Left lung (tissue), 10 donors: ENCODE results near the gene UBE2G1. TPM values are rescaled to one million over a fixed set of nuclear protein-coding genes. Genes with fewer than 3 reads are reported as not detected.
"Not testable (repeated sequence)": the region's sequence is repeated elsewhere in the genome, so short reads cannot be mapped to it uniquely, and the experiment has no call there.

ENCODE experiments used
- ATAC-seq: fragments of 200-7000 bp; cut with Tn5 transposase; one replicate; pipeline ENCODE4 v1.9.1; 2020; ENCODE audit warnings: moderate library complexity
- DNase-seq, 4 donors: peaks; one replicate each; pipeline ENCODE4 v3.0.0-alpha.2; 2013 to 2020
- H3K27ac ChIP-seq, 2 donors: fragments of 200-600 bp; sonication (generic) in 1 of 2; one replicate each; pipeline versions ENCODE4 v1.5.0 to v1.8.0; 2020 to 2021
- H3K27me3 ChIP-seq, 2 donors: fragments of 200-600 bp; sonication (generic) in 1 of 2; one replicate each; pipeline versions ENCODE4 v1.5.0 to v1.8.0; 2020 to 2021
- H3K36me3 ChIP-seq, 2 donors: fragments of 200-600 bp; sonication (generic) in 1 of 2; one replicate each; pipeline versions ENCODE4 v1.5.0 to v1.8.0; 2020 to 2021
- H3K4me1 ChIP-seq, 2 donors: fragments of 200-600 bp; one replicate each; pipeline ENCODE4 v1.8.0; 2021
- H3K4me3 ChIP-seq, 2 donors: fragments of 200-600 bp; sonication (generic) in 1 of 2; one replicate each; pipeline versions ENCODE4 v1.5.0 to v1.8.0; 2020 to 2021; ENCODE audit warnings: mild to moderate bottlenecking in 1 of 2
- H3K9me3 ChIP-seq, 2 donors: fragments of 200-600 bp; sonication (generic) in 1 of 2; one replicate each; pipeline versions ENCODE4 v1.5.0 to v1.8.0; 2020 to 2021
- CTCF ChIP-seq, 2 donors: fragments of 200-600 bp; sonication (generic) in 1 of 2; IDR thresholded peaks; one replicate each; pipeline versions ENCODE4 v1.5.0 to v1.8.0; 2021; ENCODE audit warnings: antibody characterized with exemption in 2 of 2
- intact Hi-C, 2 donors: fragments of 100-400 bp; cut with DNase I; formaldehyde crosslinking; loops; one replicate each; pipeline versions ENCODE4 v1.11.2 to v1.14.2; 2022
- polyA plus RNA-seq, 6 donors: library from polyadenylated mRNA; unstranded; fragments of 120-200 nt; gene quantifications; one replicate each; pipeline ENCODE4 v1.2.1, GENCODE V29; 2013; ENCODE audit not compliant: insufficient read length in 6 of 6
- total RNA-seq, 2 donors: library from RNA; stranded (reverse); fragmentation: NEBNext Ultra II Directional; extraction: Animal tissue kit (Norgen Biotek cat#: 25700); gene quantifications; one replicate each; pipeline ENCODE4 v1.2.1, GENCODE V29; 2021
- donor health status: DM: no; HTN: yes; CAD: no.
- donor health status: DM: no; HTN: no; CAD: no.

UBE2G1 gene
- total and polyA plus RNA-seq, 8 donors, result 43.3 to 56.9 (median 48.3) TPM

GRCh38 chr17:4357030-4357628 lies 9.3 kb downstream of the UBE2G1 start:
- no peak for TF ChIP-seq CTCF (IDR thresholded peaks at IDR 0.05)

GRCh38 chr17:4354862-4355514 lies 11.5 kb downstream of the UBE2G1 start:
- intact Hi-C loops, result no loop called here
- DNase-seq (no peak), ATAC-seq (no peak)
- no peak for TF ChIP-seq CTCF (IDR thresholded peaks at IDR 0.05)
- Histone ChIP-seq H3K9me3 (no peaks in the 10 kb centered on the region), H3K4me3 (no peak overlapping the region), H3K27me3 (no peaks in the 10 kb centered on the region), H3K4me1 (peaks cover 0 to 17% of the 10 kb centered on the region in 2 donors), H3K27ac (no peak overlapping the region), H3K36me3 (no peaks in the 10 kb centered on the region)

More at GRCh38 chr17:4357030-4357628, 9.3 kb downstream of the UBE2G1 start:
- Histone ChIP-seq H3K27ac (no peak overlapping the region), H3K27me3 (no peaks in the 10 kb centered on the region), H3K4me1 (peaks cover 0 to 33% of the 10 kb centered on the region in 2 donors), H3K9me3 (no peaks in the 10 kb centered on the region), H3K36me3 (no peaks in the 10 kb centered on the region), H3K4me3 (no peak overlapping the region)
- intact Hi-C loops, result no loop called here
- ATAC-seq (no peak), DNase-seq (no peak)

GRCh38 chr17:4354206-4354605 lies 12.3 kb downstream of the UBE2G1 start:
- ATAC-seq (no peak), DNase-seq (no peak)
- no peak overlapping the region for H3K27ac ChIP-seq
- peaks cover 0 to 14% of the 10 kb centered on the region in 2 donors for H3K4me1 ChIP-seq
- TF ChIP-seq CTCF (IDR thresholded peaks at IDR 0.05), result no peak
- no peak overlapping the region for H3K4me3 ChIP-seq
- H3K36me3 ChIP-seq, result no peaks in the 10 kb centered on the region
- H3K9me3 ChIP-seq, result no peaks in the 10 kb centered on the region
- no peaks in the 10 kb centered on the region for H3K27me3 ChIP-seq
- intact Hi-C loops, result no loop called here

GRCh38 chr17:4350214-4350613 lies 16.3 kb downstream of the UBE2G1 start:
- ATAC-seq, H3K36me3 ChIP-seq, H3K27ac ChIP-seq, H3K9me3 ChIP-seq, DNase-seq, intact Hi-C loops, H3K4me3 ChIP-seq, H3K27me3 ChIP-seq: not testable (repeated sequence)
- H3K4me1 ChIP-seq, result peaks cover 0 to 17% of the 10 kb centered on the region in 2 donors

GRCh38 chr17:4345581-4346252 lies 20.8 kb downstream of the UBE2G1 start:
- no peaks in the 10 kb centered on the region for H3K27me3 ChIP-seq
- ATAC-seq (no peak), DNase-seq (no peak)
- H3K4me3 ChIP-seq, result no peak overlapping the region
- H3K4me1 ChIP-seq, result peaks cover 0 to 24% of the 10 kb centered on the region in 2 donors
- no peaks in the 10 kb centered on the region for H3K9me3 ChIP-seq
- no peak for TF ChIP-seq CTCF (IDR thresholded peaks at IDR 0.05)
- no peak overlapping the region for H3K27ac ChIP-seq
- intact Hi-C loops, result no loop called here
- no peaks in the 10 kb centered on the region for H3K36me3 ChIP-seq
